Hepatocyte (in vitro differentiated cells): Measurements from ENCODE around the gene CFAP410. TPM values are rescaled to one million over a fixed set of nuclear protein-coding genes. Genes with fewer than 3 reads are reported as not detected.

ENCODE experiments used
- DNase-seq: peaks from one replicate; pipeline ENCODE4 v3.0.0-alpha.2; 2016; ENCODE audit warnings: low spot score
- H2AFZ ChIP-seq: fragments of 200-600 bp; sonication (generic); 2 replicates; pipeline ENCODE4 v1.6.0; 2016; ENCODE audit warnings: antibody characterized with exemption, mild to moderate bottlenecking
- H3K27ac ChIP-seq: fragments of 200-600 bp; sonication (generic); 2 replicates; pipeline ENCODE4 v1.5.1; 2016; ENCODE audit warnings: mild to moderate bottlenecking
- H3K27me3 ChIP-seq: fragments of 200-600 bp; sonication (generic); 2 replicates; pipeline ENCODE4 v1.6.1; 2016
- H3K36me3 ChIP-seq: fragments of 200-600 bp; sonication (generic); replicated peaks from 2 replicates; pipeline ENCODE4 v1.5.1; 2016; ENCODE audit warnings: low read depth; ENCODE audit not compliant: insufficient read depth
- H3K4me1 ChIP-seq: fragments of 200-600 bp; sonication (generic); 2 replicates; pipeline ENCODE4 v1.5.1; 2016; ENCODE audit warnings: mild to moderate bottlenecking, moderate library complexity; ENCODE audit not compliant: insufficient read depth
- H3K4me2 ChIP-seq: fragments of 200-600 bp; sonication (generic); 2 replicates; pipeline ENCODE4 v1.6.0; 2016
- H3K4me3 ChIP-seq: fragments of 200-600 bp; sonication (generic); 2 replicates; pipeline ENCODE4 v1.5.1; 2016; ENCODE audit warnings: mild to moderate bottlenecking
- H3K79me2 ChIP-seq: fragments of 200-600 bp; sonication (generic); 2 replicates; pipeline ENCODE4 v1.6.0; 2017; ENCODE audit warnings: mild to moderate bottlenecking
- H3K9me2 ChIP-seq: fragments of 200-600 bp; sonication (generic); replicated peaks from 2 replicates; pipeline ENCODE4 v1.6.0; 2017; ENCODE audit warnings: mild to moderate bottlenecking; ENCODE audit not compliant: insufficient read depth
- H3K9me3 ChIP-seq: fragments of 200-600 bp; sonication (generic); 2 replicates; pipeline ENCODE4 v1.5.1; 2016; ENCODE audit warnings: low read depth, mild to moderate bottlenecking
- H4K20me1 ChIP-seq: fragments of 200-600 bp; sonication (generic); 2 replicates; pipeline ENCODE4 v1.6.0; 2016; ENCODE audit warnings: mild to moderate bottlenecking; ENCODE audit not compliant: insufficient read depth, poor library complexity, severe bottlenecking
- CTCF ChIP-seq: fragments of 200-600 bp; sonication (generic); IDR thresholded peaks from 2 replicates; pipeline ENCODE4 v1.5.1; 2016; ENCODE audit warnings: antibody characterized with exemption, mild to moderate bottlenecking; ENCODE audit not compliant: poor library complexity
- EZH2 ChIP-seq: fragments of 200-600 bp; sonication (generic); IDR thresholded peaks from 2 replicates; pipeline ENCODE4 v1.6.1; 2016; ENCODE audit warnings: antibody characterized with exemption, mild to moderate bottlenecking, borderline replicate concordance
- EZH2phosphoT487 ChIP-seq: fragments of 200-600 bp; sonication (generic); IDR thresholded peaks from one replicate; pipeline ENCODE4 v1.6.1; 2018; ENCODE audit warnings: antibody characterized with exemption, mild to moderate bottlenecking, low read depth, moderate library complexity; ENCODE audit not compliant: unreplicated experiment, severe bottlenecking
- WGBS: methylation state at CpG from one replicate; pipeline ENCODE4 v1.1.6; 2016; ENCODE audit warnings: low lambda C conversion rate; ENCODE audit errors: missing lambda C conversion rate; 5-methylcytosine and 5-hydroxymethylcytosine counted together
- polyA plus RNA-seq: library from polyadenylated mRNA; unstranded; fragments of >200 nt; fragmentation: Nextera tagmentation; extraction: Ambion mirVana; gene quantifications from 2 replicates; pipeline ENCODE4 v1.2.1, GENCODE V29; 2016
- total RNA-seq: library from RNA; depleted of rRNA; stranded (reverse); fragments of >200 nt; gene quantifications from 2 replicates; pipeline ENCODE4 v1.2.3, GENCODE V29; 2014

CFAP410 gene
- total and polyA plus RNA-seq, 2 experiments from 2014 or later = 17.1 to 33.6 TPM

- no peaks in the 10 kb centered on the region for H3K9me2 ChIP-seq
- 91% methylated on average over 18 of the region's 18 CpGs for WGBS
Measured at GRCh38 chr21:44351535-44352252, 12.5 kb upstream of the CFAP410 start.

DNA sequence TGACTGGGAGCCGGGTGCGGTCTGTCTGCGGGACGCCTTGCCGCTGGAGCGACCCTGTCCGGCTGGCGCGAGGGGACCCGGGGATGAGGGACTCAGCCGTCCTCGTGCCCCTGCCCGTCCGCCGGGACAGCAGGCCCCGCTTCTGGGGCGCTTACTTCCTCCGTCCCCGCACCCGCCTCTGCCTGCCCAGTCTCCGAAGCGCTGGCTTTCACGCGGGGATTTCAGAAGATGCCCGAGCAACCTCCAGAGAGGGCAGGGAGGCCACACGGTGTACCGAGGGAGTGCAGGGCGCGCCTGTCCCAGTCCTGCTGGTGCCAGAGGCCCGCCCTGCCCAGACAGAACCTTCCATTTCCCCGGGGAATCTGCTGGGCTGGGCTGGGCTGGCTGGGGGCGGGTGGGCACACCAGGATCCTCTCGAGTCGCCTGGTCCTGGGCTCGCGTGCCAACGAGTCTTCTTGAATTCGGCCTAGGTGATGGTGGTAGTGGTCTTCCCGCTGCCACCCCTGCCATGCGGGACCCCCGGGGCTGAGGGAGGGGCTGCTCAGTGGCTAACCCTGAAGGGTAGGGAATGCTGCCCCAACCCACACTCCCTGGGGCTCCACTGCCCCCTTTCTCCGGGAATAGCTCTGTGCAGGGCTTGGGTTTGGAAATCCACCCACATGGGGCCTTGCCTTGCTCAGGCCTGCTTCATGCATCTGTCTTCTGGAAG lies 11.7 kb upstream of the CFAP410 start:
- H3K4me3 ChIP-seq = no peak overlapping the region
- no peaks in the 10 kb centered on the region for H4K20me1 ChIP-seq
- H3K4me1 ChIP-seq = no peaks in the 10 kb centered on the region
- H3K9me2 ChIP-seq = no peaks in the 10 kb centered on the region
- H3K79me2 ChIP-seq = no peaks in the 10 kb centered on the region
- no peaks in the 10 kb centered on the region for H3K9me3 ChIP-seq
- WGBS = 92% methylated on average over 15 of the region's 42 CpGs
- H3K27ac ChIP-seq = no peak overlapping the region
- H3K27me3 ChIP-seq = no peaks in the 10 kb centered on the region
- no peaks in the 10 kb centered on the region for H3K36me3 ChIP-seq
- TF ChIP-seq CTCF (no peak), EZH2phosphoT487 (no peak), EZH2 (no peak)
- DNase-seq = no peak
- no peak overlapping the region for H3K4me2 ChIP-seq
- H2AFZ ChIP-seq = no peak overlapping the region

More at GRCh38 chr21:44351535-44352252, 12.5 kb upstream of the CFAP410 start:
- no peak for DNase-seq
- Histone ChIP-seq H3K27ac (no peak overlapping the region), H3K36me3 (no peaks in the 10 kb centered on the region), H3K4me2 (no peak overlapping the region), H3K4me3 (no peak overlapping the region), H2AFZ (no peak overlapping the region), H3K9me3 (no peaks in the 10 kb centered on the region), H3K4me1 (no peaks in the 10 kb centered on the region), H4K20me1 (no peaks in the 10 kb centered on the region), H3K79me2 (no peaks in the 10 kb centered on the region), H3K27me3 (no peaks in the 10 kb centered on the region)
- no peak for TF ChIP-seq EZH2
- no peak for TF ChIP-seq CTCF
- TF ChIP-seq EZH2phosphoT487 = no peak

DNA sequence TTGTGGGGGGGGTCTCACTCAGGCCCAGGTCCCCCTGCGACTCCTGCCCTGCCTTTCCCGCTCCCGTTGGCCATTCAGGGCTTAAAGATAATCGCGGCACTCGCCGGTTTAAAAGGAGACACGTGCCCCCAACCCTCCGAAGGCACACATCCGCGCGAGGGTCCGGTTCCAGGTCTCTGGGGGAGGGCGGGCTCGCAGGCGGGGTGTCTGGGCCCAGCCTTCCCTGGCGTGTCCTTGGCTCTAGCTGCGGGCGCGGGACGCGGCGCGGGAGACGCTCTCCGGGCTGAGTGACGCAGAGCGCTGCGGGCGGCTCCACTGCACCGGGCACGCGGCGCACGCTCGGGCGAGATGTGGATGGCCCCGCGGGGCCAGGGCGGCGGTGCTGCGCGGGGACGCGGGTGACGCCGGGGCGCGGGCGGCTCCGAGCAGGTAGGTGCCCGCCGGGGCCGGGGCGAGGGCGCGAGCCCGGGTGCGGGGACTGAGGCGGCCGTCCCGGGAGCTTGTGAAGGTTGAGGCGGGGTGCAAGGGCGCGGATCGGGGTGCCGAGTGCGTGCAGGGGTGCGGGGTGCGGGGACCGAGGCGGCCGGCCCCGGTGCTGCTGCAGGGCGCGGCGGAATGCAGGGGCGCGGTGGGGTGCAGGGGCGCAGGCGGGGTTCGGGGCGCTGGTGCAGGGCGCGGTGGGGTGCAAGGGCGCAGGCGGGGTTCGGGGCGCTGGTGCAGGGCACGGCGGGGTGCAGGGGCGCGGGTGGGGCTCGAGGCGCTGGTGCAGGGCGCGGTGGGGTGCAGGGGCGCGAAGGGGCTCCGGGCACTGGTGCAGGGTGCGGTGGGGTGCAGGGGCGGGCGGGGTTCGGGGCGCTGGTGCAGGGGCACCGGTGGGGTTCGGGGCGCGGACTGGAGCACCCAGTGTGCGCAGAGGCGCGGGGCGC lies 10.9 kb upstream of the CFAP410 start:
- no peak for DNase-seq
- WGBS = 96% methylated on average over 18 of the region's 113 CpGs
- TF ChIP-seq EZH2phosphoT487 (no peak), CTCF (no peak), EZH2 (no peak)
- Histone ChIP-seq H3K36me3 (no peaks in the 10 kb centered on the region), H3K9me2 (no peaks in the 10 kb centered on the region), H3K4me3 (no peak overlapping the region), H3K27ac (no peak overlapping the region), H4K20me1 (no peaks in the 10 kb centered on the region), H3K79me2 (no peaks in the 10 kb centered on the region), H3K4me2 (no peak overlapping the region), H2AFZ (no peak overlapping the region), H3K4me1 (no peaks in the 10 kb centered on the region), H3K27me3 (no peaks in the 10 kb centered on the region), H3K9me3 (no peaks in the 10 kb centered on the region)
